Psoas muscle (tissue), 8 donors: ENCODE measurements around the gene CACNG6. TPM values are rescaled to one million over a fixed set of nuclear protein-coding genes. Genes with fewer than 3 reads are reported as not detected.

ENCODE experiments used
- ATAC-seq, 4 donors: fragments of 200-7000 bp; cut with Tn5 transposase; one replicate each; pipeline ENCODE4 v1.9.1; 2020; ENCODE audit warnings: moderate library complexity in 3 of 4, mild to moderate bottlenecking in 2 of 4
- DNase-seq, 2 donors: peaks; one replicate each; pipeline ENCODE4 v3.0.0-alpha.2; 2020
- H3K27ac ChIP-seq: fragments of 200-600 bp; one replicate; pipeline ENCODE4 v1.8.0; 2022
- H3K27me3 ChIP-seq, 3 donors: fragments of 200-600 bp in 1 of 3; one replicate each; pipeline versions ENCODE4 v1.6.1 to v1.8.0; 2013 to 2022; ENCODE audit warnings: low read length in 2 of 3, mild to moderate bottlenecking in 2 of 3, moderate library complexity in 1 of 3; ENCODE audit not compliant: insufficient read depth in 3 of 3
- H3K36me3 ChIP-seq, 2 donors: fragments of 200-600 bp in 1 of 2; one replicate each; pipeline versions ENCODE4 v1.6.1 to v1.8.0; 2013 to 2022; ENCODE audit warnings: low read depth in 1 of 2, mild to moderate bottlenecking in 1 of 2, moderate library complexity in 1 of 2; ENCODE audit not compliant: insufficient read depth in 1 of 2
- H3K4me1 ChIP-seq: fragments of 200-600 bp; one replicate; pipeline ENCODE4 v1.8.0; 2022
- H3K4me3 ChIP-seq: fragments of 200-600 bp; one replicate; pipeline ENCODE4 v1.8.0; 2022; ENCODE audit warnings: mild to moderate bottlenecking
- H3K9me3 ChIP-seq: fragments of 200-600 bp; one replicate; pipeline ENCODE4 v1.8.0; 2022
- WGBS, 3 donors: extraction: QIAGEN DNeasy Blood & Tissue Kit; methylation state at CpG; one replicate each; pipeline versions ENCODE4 v1.1.6 to v1.1.7; 2013; 5-methylcytosine and 5-hydroxymethylcytosine counted together
- intact Hi-C, 2 donors: fragments of 100-400 bp; cut with DNase I; formaldehyde crosslinking; loops; one replicate each; pipeline versions ENCODE4 v1.11.0 to v1.14.2; 2022
- polyA plus RNA-seq, 3 donors: library from polyadenylated mRNA; stranded (reverse); fragments of 200-250 nt; gene quantifications; one replicate each; pipeline ENCODE4 v1.2.3, GENCODE V29; 2013
- total RNA-seq, 4 donors: library from RNA; stranded (reverse); fragmentation: NEBNext Ultra II Directional in 2 of 4; extraction: Animal tissue kit (Norgen Biotek cat#: 25700) in 2 of 4; gene quantifications; one replicate each; pipeline versions ENCODE4 v1.2.1 to v1.2.4, GENCODE V29; 2021 to 2023
- TF ChIP-seq, protein P1 (sequence below): fragments of 200-600 bp; IDR thresholded peaks from one replicate; pipeline ENCODE4 v1.8.0; 2022; ENCODE audit warnings: antibody characterized with exemption
- donor health status: healthy with polysubstance abuse.
- donor health status: DM: no; HTN: no; CAD: no; lungs with moderate emphysema.
- donor health status: Bipolar disorder and iron deficiency.
- donor health status: healthy.
- donor health status: DM: yes; HTN: yes; CAD: no.
- donor health status: DM: no; HTN: no; CAD: no.
- donor health status: DM: no; HTN: no; CAD: no.
- donor health status: DM: yes; HTN: yes; CAD: no.

The CACNG6 gene
- total and polyA plus RNA-seq, 7 donors: 2.1 to 33.1 (median 20.4) TPM

- no peak for ATAC-seq
- WGBS, 3 donors: 78 to 88% (median 85%) methylated on average over 13 of the region's 13 CpGs
- DNase-seq: no peak
- intact Hi-C loops: loop anchor here (10.0 kb wide), 2 partner anchors 123 to 483 kb away; partner anchors contain the start of genes LENG9 (in 1 of the 2), NDUFA3 (in 1 of the 2) and OSCAR (in 1 of the 2)
- Histone ChIP-seq H3K36me3 (no peaks in the 10 kb centered on the region), H3K4me1 (peaks cover 9% of the 10 kb centered on the region), H3K4me3 (peak overlapping the region; percentile 62), H3K27ac (peak overlapping the region; percentile 71), H3K27me3 (peaks cover 0 to 14% (median 5%) of the 10 kb centered on the region in 3 donors), H3K9me3 (no peaks in the 10 kb centered on the region)
- TF ChIP-seq, protein P1, sequence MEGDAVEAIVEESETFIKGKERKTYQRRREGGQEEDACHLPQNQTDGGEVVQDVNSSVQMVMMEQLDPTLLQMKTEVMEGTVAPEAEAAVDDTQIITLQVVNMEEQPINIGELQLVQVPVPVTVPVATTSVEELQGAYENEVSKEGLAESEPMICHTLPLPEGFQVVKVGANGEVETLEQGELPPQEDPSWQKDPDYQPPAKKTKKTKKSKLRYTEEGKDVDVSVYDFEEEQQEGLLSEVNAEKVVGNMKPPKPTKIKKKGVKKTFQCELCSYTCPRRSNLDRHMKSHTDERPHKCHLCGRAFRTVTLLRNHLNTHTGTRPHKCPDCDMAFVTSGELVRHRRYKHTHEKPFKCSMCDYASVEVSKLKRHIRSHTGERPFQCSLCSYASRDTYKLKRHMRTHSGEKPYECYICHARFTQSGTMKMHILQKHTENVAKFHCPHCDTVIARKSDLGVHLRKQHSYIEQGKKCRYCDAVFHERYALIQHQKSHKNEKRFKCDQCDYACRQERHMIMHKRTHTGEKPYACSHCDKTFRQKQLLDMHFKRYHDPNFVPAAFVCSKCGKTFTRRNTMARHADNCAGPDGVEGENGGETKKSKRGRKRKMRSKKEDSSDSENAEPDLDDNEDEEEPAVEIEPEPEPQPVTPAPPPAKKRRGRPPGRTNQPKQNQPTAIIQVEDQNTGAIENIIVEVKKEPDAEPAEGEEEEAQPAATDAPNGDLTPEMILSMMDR: no peak
These were observed 10.0 kb upstream of the CACNG6 start for GRCh38 chr19:53981376-53981951.

DNA sequence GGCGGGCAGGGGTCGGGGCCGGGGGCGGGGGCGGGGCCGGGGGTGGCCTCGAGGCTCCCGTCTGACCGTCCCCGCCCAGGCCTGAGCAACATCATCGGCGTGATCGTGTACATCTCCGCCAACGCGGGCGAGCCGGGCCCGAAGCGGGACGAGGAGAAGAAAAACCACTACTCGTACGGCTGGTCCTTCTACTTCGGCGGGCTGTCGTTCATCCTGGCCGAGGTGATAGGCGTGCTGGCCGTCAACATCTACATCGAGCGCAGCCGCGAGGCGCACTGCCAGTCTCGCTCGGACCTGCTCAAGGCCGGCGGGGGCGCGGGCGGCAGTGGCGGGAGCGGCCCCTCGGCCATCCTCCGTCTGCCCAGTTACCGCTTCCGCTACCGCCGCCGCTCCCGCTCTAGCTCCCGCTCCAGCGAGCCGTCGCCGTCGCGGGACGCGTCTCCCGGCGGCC lies 9.4 kb upstream of the CACNG6 start:
- H3K36me3 ChIP-seq: no peaks in the 10 kb centered on the region
- H3K27ac ChIP-seq: peak overlapping the region; percentile 27
- WGBS, 3 donors: 6 to 10% (median 8%) methylated on average over 50 to 62 of the region's 62 CpGs
- ATAC-seq (no peak), DNase-seq (no peak)
- peaks cover 9% of the 10 kb centered on the region for H3K4me1 ChIP-seq
- no peaks in the 10 kb centered on the region for H3K9me3 ChIP-seq
- H3K4me3 ChIP-seq: peak overlapping the region; percentile 62
- intact Hi-C loops: loop anchor here (10.0 kb wide), 2 partner anchors 123 to 483 kb away; partner anchors contain the start of genes LENG9 (in 1 of the 2), NDUFA3 (in 1 of the 2) and OSCAR (in 1 of the 2)
- H3K27me3 ChIP-seq: peaks cover 0 to 13% (median 5%) of the 10 kb centered on the region in 3 donors
- TF ChIP-seq, protein P1: no peak

DNA sequence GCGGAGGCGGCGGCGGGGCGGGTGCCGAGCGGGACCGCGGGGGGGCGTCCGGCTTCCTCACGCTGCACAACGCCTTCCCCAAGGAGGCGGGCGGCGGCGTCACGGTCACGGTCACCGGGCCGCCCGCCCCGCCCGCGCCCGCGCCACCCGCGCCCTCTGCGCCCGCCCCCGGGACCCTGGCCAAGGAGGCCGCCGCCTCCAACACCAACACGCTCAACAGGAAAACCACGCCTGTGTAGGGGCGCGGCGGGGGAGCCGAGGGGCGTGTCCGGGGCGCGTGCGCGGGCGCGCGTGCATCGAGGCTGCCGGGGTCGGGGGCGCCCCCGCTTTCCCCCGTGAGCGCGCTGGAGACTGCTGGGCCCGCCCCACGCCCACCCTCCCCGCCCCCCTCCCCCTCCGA lies 8.8 kb upstream of the CACNG6 start:
- H3K27me3 ChIP-seq: peaks cover 0 to 12% (median 5%) of the 10 kb centered on the region in 3 donors
- no peaks in the 10 kb centered on the region for H3K36me3 ChIP-seq
- DNase-seq (peak; percentile 53 to 85), ATAC-seq (peak in 3 of 4 donors; percentile 25 to 47 (median 35))
- no peaks in the 10 kb centered on the region for H3K9me3 ChIP-seq
- 0 to 2% (median 0%) methylated on average over 2 to 59 of the region's 61 CpGs for WGBS, 3 donors
- H3K4me3 ChIP-seq: peak overlapping the region; percentile 48
- intact Hi-C loops: loop anchor here (10.0 kb wide), 2 partner anchors 122 to 482 kb away; partner anchors contain the start of genes LENG9 (in 1 of the 2), NDUFA3 (in 1 of the 2) and OSCAR (in 1 of the 2)
- no peak overlapping the region for H3K27ac ChIP-seq
- H3K4me1 ChIP-seq: peaks cover 8% of the 10 kb centered on the region
- TF ChIP-seq, protein P1: no peak

GRCh38 chr19:53983457-53984289 lies 7.8 kb upstream of the CACNG6 start:
- DNase-seq (no peak), ATAC-seq (no peak)
- Histone ChIP-seq H3K27me3 (peaks cover 0 to 12% (median 0%) of the 10 kb centered on the region in 3 donors), H3K36me3 (no peaks in the 10 kb centered on the region), H3K9me3 (no peaks in the 10 kb centered on the region), H3K27ac (no peak overlapping the region), H3K4me3 (no peak overlapping the region), H3K4me1 (no peaks in the 10 kb centered on the region)
- WGBS, 3 donors: 73 to 78% (median 73%) methylated on average over 24 of the region's 24 CpGs
- intact Hi-C loops: loop anchor here (10.0 kb wide), 2 partner anchors 121 to 481 kb away; partner anchors contain the start of genes LENG9 (in 1 of the 2), NDUFA3 (in 1 of the 2) and OSCAR (in 1 of the 2)
- TF ChIP-seq, protein P1: no peak
